Thyroid gland (tissue), 4 donors: ENCODE measurements around the gene KLK2. TPM values are rescaled to one million over a fixed set of nuclear protein-coding genes. Genes with fewer than 3 reads are reported as not detected.

Experiments
- DNase-seq, 2 donors: peaks; one replicate each; pipeline ENCODE4 v3.0.0-alpha.2; 2019
- H3K27ac ChIP-seq, 3 donors: fragments of 200-600 bp; sonication (generic); 1 replicate in 2 of 3; 2 replicates in 1 of 3; pipeline ENCODE4 v1.5.1; 2016 to 2019; ENCODE audit warnings: mild to moderate bottlenecking in 1 of 3, moderate library complexity in 1 of 3
- H3K27me3 ChIP-seq: fragments of 200-600 bp; sonication (generic); one replicate; pipeline ENCODE4 v1.5.1; 2019
- H3K36me3 ChIP-seq, 2 donors: fragments of 200-600 bp; sonication (generic); one replicate each; pipeline ENCODE4 v1.5.1; 2016 to 2019
- H3K4me1 ChIP-seq, 2 donors: fragments of 200-600 bp; sonication (generic); one replicate each; pipeline ENCODE4 v1.5.1; 2017 to 2019
- H3K4me3 ChIP-seq, 3 donors: fragments of 200-600 bp; sonication (generic); replicated peaks in 1 of 3; 1 replicate in 2 of 3; 2 replicates in 1 of 3; pipeline ENCODE4 v1.5.1; 2016; ENCODE audit warnings: mild to moderate bottlenecking in 1 of 3
- H3K9me3 ChIP-seq: fragments of 200-600 bp; sonication (generic); one replicate; pipeline ENCODE4 v1.5.1; 2017
- POLR2A ChIP-seq, 2 donors: fragments of 450-650 bp; IDR thresholded peaks; one replicate each; pipeline ENCODE4 v1.6.1; 2017; ENCODE audit warnings: antibody characterized with exemption in 2 of 2, mild to moderate bottlenecking in 2 of 2, moderate library complexity in 1 of 2
- WGBS, 2 donors: methylation state at CpG; one replicate each; pipeline ENCODE4 v1.1.5; 2017; 5-methylcytosine and 5-hydroxymethylcytosine counted together
- intact Hi-C: fragments of 100-400 bp; cut with DNase I; formaldehyde crosslinking; loops from one replicate; pipeline ENCODE4 v1.15.1; 2023
- total RNA-seq, 4 donors: library from RNA; depleted of rRNA; stranded (reverse); fragments of >200 nt; gene quantifications; one replicate each; pipeline ENCODE4 v1.2.3, GENCODE V29; 2016
- TF ChIP-seq, protein P1 (sequence below), 6 experiments: fragments of 200-600 bp in 3 of 6; fragments of 450-650 bp in 3 of 6; sonication (generic) in 3 of 6; IDR thresholded peaks; one replicate each; pipeline ENCODE4 v1.5.1; 2016 to 2019; ENCODE audit warnings: antibody characterized with exemption in 6 of 6, mild to moderate bottlenecking in 2 of 6, inconsistent platforms in 1 of 6, moderate library complexity in 1 of 6

KLK2 gene
- total RNA-seq, 4 donors from 2014 or later, result 2.8 to 11.0 (median 5.0) TPM

DNA sequence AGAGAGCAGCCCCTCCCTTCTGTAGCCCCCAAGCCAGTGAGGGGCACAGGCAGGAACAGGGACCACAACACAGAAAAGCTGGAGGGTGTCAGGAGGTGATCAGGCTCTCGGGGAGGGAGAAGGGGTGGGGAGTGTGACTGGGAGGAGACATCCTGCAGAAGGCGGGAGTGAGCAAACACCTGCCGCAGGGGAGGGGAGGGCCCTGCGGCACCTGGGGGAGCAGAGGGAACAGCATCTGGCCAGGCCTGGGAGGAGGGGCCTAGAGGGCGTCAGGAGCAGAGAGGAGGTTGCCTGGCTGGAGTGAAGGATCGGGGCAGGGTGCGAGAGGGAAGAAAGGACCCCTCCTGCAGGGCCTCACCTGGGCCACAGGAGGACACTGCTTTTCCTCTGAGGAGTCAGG, 14.4 kb upstream of the KLK2 start:
- H3K27me3 ChIP-seq, result no peaks in the 10 kb centered on the region

GRCh38 chr19:50859849-50860248, 13.4 kb upstream of the KLK2 start:
- WGBS, 2 donors, result 67 to 97% methylated on average over 1 to 4 of the region's 4 CpGs
- TF ChIP-seq, protein P1, sequence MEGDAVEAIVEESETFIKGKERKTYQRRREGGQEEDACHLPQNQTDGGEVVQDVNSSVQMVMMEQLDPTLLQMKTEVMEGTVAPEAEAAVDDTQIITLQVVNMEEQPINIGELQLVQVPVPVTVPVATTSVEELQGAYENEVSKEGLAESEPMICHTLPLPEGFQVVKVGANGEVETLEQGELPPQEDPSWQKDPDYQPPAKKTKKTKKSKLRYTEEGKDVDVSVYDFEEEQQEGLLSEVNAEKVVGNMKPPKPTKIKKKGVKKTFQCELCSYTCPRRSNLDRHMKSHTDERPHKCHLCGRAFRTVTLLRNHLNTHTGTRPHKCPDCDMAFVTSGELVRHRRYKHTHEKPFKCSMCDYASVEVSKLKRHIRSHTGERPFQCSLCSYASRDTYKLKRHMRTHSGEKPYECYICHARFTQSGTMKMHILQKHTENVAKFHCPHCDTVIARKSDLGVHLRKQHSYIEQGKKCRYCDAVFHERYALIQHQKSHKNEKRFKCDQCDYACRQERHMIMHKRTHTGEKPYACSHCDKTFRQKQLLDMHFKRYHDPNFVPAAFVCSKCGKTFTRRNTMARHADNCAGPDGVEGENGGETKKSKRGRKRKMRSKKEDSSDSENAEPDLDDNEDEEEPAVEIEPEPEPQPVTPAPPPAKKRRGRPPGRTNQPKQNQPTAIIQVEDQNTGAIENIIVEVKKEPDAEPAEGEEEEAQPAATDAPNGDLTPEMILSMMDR (IDR thresholded peaks at IDR 0.05), result no peak
- TF ChIP-seq POLR2A (IDR thresholded peaks at IDR 0.05), result no peak
- Histone ChIP-seq H3K4me3 (no peak overlapping the region), H3K4me1 (no peaks in the 10 kb centered on the region), H3K36me3 (no peaks in the 10 kb centered on the region), H3K27ac (no peak overlapping the region), H3K9me3 (no peaks in the 10 kb centered on the region), H3K27me3 (no peaks in the 10 kb centered on the region)
- no peak for DNase-seq
- intact Hi-C loops, result no loop called here

More for the DNA sequence above, 14.4 kb upstream of the KLK2 start:
- WGBS, 2 donors, result 42 to 52% methylated on average over 7 of the region's 7 CpGs
- intact Hi-C loops, result no loop called here
- H3K36me3 ChIP-seq, result no peaks in the 10 kb centered on the region
- no peak overlapping the region for H3K4me3 ChIP-seq
- H3K27ac ChIP-seq, result no peak overlapping the region
- no peak for DNase-seq
- TF ChIP-seq, protein P1 (IDR thresholded peaks at IDR 0.05), result no peak
- TF ChIP-seq POLR2A (IDR thresholded peaks at IDR 0.05), result no peak
- H3K9me3 ChIP-seq, result no peaks in the 10 kb centered on the region
- H3K4me1 ChIP-seq, result no peaks in the 10 kb centered on the region

DNA sequence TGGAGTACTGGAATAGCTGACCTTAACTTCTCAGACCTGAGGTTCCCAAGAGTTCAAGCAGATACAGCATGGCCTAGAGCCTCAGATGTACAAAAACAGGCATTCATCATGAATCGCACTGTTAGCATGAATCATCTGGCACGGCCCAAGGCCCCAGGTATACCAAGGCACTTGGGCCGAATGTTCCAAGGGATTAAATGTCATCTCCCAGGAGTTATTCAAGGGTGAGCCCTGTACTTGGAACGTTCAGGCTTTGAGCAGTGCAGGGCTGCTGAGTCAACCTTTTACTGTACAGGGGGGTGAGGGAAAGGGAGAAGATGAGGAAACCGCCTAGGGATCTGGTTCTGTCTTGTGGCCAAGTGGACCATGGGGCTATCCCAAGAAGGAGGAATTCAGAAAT, 12.2 kb upstream of the KLK2 start:
- Histone ChIP-seq H3K27me3 (no peaks in the 10 kb centered on the region), H3K9me3 (no peaks in the 10 kb centered on the region), H3K27ac (no peak overlapping the region), H3K36me3 (no peaks in the 10 kb centered on the region), H3K4me3 (no peak overlapping the region), H3K4me1 (peaks cover 3 to 5% of the 10 kb centered on the region in 2 donors)
- intact Hi-C loops, result no loop called here
- TF ChIP-seq POLR2A (IDR thresholded peaks at IDR 0.05), result no peak
- TF ChIP-seq, protein P1 (IDR thresholded peaks at IDR 0.05), result no peak
- WGBS, 2 donors, result 70 to 83% methylated on average over 5 of the region's 5 CpGs
- no peak for DNase-seq

DNA sequence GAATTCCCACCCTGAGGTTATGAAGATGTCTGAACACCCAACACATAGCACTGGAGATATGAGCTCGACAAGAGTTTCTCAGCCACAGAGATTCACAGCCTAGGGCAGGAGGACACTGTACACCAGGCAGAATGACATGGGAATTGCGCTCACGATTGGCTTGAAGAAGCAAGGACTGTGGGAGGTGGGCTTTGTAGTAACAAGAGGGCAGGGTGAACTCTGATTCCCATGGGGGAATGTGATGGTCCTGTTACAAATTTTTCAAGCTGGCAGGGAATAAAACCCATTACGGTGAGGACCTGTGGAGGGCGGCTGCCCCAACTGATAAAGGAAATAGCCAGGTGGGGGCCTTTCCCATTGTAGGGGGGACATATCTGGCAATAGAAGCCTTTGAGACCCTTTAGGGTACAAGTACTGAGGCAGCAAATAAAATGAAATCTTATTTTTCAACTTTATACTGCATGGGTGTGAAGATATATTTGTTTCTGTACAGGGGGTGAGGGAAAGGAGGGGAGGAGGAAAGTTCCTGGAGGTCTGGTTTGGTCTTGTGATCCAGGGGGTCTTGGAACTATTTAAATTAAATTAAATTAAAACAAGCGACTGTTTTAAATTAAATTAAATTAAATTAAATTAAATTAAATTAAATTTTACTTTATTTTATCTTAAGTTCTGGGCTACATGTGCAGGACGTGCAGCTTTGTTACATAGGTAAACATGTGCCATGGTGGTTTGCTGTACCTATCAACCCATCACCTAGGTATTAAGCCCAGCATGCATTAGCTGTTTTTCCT, 11.5 kb upstream of the KLK2 start:
- no peak for DNase-seq
- WGBS, 2 donors, result 83% methylated on average over 7 of the region's 7 CpGs
- TF ChIP-seq, protein P1 (IDR thresholded peaks at IDR 0.05), result no peak
- no peak for TF ChIP-seq POLR2A (IDR thresholded peaks at IDR 0.05)
- H3K36me3 ChIP-seq, result no peaks in the 10 kb centered on the region
- peaks cover 3 to 5% of the 10 kb centered on the region in 2 donors for H3K4me1 ChIP-seq
- intact Hi-C loops, result no loop called here
- no peaks in the 10 kb centered on the region for H3K27me3 ChIP-seq
- H3K27ac ChIP-seq, result no peak overlapping the region
- no peaks in the 10 kb centered on the region for H3K9me3 ChIP-seq
- H3K4me3 ChIP-seq, result no peak overlapping the region

DNA sequence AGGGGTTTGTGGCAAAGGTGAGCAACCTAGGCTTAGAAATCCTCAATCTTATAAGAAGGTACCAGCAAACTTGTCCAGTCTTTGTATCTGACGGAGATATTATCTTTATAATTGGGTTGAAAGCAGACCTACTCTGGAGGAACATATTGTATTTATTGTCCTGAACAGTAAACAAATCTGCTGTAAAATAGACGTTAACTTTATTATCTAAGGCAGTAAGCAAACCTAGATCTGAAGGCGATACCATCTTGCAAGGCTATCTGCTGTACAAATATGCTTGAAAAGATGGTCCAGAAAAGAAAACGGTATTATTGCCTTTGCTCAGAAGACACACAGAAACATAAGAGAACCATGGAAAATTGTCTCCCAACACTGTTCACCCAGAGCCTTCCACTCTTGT, 3.8 kb upstream of the KLK2 start:
- DNase-seq, result no peak
- H3K27me3 ChIP-seq, result no peaks in the 10 kb centered on the region
- intact Hi-C loops, result no loop called here

More for the DNA sequence above, 3.8 kb upstream of the KLK2 start:
- H3K4me1 ChIP-seq, result peaks cover 23% of the 10 kb centered on the region in 2 donors
- no peak overlapping the region for H3K4me3 ChIP-seq
- 94% methylated on average over 4 of the region's 4 CpGs for WGBS, 2 donors
- H3K9me3 ChIP-seq, result no peaks in the 10 kb centered on the region
- no peak overlapping the region for H3K27ac ChIP-seq
- H3K36me3 ChIP-seq, result no peaks in the 10 kb centered on the region
- TF ChIP-seq, protein P1 (IDR thresholded peaks at IDR 0.05), result no peak
- no peak for TF ChIP-seq POLR2A (IDR thresholded peaks at IDR 0.05)
